Vagina (tissue), 2 donors: ENCODE measurements around the gene LCN2.

Experiments
- POLR2A ChIP-seq, 2 donors: fragments of 450-650 bp; IDR thresholded peaks; one replicate each; pipeline ENCODE4 v1.6.1; 2017; ENCODE audit warnings: antibody characterized with exemption in 2 of 2, mild to moderate bottlenecking in 2 of 2, moderate library complexity in 2 of 2
- TF ChIP-seq, protein P1 (sequence below), 3 experiments: fragments of 450-650 bp in 2 of 3; fragments of 200-600 bp in 1 of 3; sonication (generic) in 1 of 3; IDR thresholded peaks; one replicate each; pipeline ENCODE4 v1.5.1; 2017 to 2019; ENCODE audit warnings: antibody characterized with exemption in 3 of 3, mild to moderate bottlenecking in 2 of 3, moderate library complexity in 2 of 3

DNA sequence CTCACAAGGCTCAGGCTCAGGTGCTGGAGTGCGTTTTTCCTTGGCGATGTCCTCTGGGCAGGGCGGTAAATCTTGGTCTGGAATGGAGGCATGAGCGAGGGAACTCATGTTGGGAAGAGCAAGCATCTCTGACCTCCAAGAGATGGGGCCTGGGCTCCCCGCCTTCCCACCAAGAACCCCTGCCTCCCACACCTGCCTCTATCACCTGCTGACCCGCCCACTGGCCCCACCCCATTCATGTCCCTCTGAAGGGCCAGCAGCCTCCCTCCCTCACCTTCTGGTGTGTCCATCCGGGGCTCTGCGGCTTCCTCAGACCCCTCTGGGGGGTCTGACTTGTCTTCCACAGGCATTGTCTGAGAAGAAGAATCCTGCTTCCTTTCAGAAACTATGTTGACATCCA is 31.2 kb downstream of the LCN2 start:
- TF ChIP-seq, protein P1, sequence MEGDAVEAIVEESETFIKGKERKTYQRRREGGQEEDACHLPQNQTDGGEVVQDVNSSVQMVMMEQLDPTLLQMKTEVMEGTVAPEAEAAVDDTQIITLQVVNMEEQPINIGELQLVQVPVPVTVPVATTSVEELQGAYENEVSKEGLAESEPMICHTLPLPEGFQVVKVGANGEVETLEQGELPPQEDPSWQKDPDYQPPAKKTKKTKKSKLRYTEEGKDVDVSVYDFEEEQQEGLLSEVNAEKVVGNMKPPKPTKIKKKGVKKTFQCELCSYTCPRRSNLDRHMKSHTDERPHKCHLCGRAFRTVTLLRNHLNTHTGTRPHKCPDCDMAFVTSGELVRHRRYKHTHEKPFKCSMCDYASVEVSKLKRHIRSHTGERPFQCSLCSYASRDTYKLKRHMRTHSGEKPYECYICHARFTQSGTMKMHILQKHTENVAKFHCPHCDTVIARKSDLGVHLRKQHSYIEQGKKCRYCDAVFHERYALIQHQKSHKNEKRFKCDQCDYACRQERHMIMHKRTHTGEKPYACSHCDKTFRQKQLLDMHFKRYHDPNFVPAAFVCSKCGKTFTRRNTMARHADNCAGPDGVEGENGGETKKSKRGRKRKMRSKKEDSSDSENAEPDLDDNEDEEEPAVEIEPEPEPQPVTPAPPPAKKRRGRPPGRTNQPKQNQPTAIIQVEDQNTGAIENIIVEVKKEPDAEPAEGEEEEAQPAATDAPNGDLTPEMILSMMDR (IDR thresholded peaks at IDR 0.05) = no peak
- no peak for TF ChIP-seq POLR2A (IDR thresholded peaks at IDR 0.05)
